Left renal cortex interstitium (tissue), 4 donors: Measurements from ENCODE around the gene CAPG. TPM values are rescaled to one million over a fixed set of nuclear protein-coding genes. Genes with fewer than 3 reads are reported as not detected.
"Not testable (repeated sequence)": the region's sequence is repeated elsewhere in the genome, so short reads cannot be mapped to it uniquely, and the experiment has no call there.

Experiments
- DNase-seq, 4 donors: peaks; one replicate each; pipeline ENCODE4 v3.0.0-alpha.2; 2013; ENCODE audit warnings: low read depth in 4 of 4, low spot score in 2 of 4, missing footprints in 1 of 4
- polyA plus RNA-seq, 4 donors: library from polyadenylated mRNA; unstranded; fragments of 120-200 nt; gene quantifications; one replicate each; pipeline ENCODE4 v1.2.1, GENCODE V29; 2013; ENCODE audit not compliant: insufficient read length in 4 of 4

The CAPG gene
- polyA plus RNA-seq, 4 donors, result 94.7 to 144 (median 133) TPM

GRCh38 chr2:85368921-85369320, 41.2 kb downstream of the CAPG start:
- DNase-seq, result no peak

- DNase-seq, result no peak
These were observed 43.0 kb downstream of the CAPG start for GRCh38 chr2:85367180-85367579.

- not testable (repeated sequence) for DNase-seq
These were observed 47.3 kb downstream of the CAPG start for GRCh38 chr2:85362653-85363387.

GRCh38 chr2:85357736-85358135, 52.4 kb downstream of the CAPG start:
- DNase-seq, result no peak

- no peak for DNase-seq
These were observed 54.0 kb downstream of the CAPG start for GRCh38 chr2:85356186-85356585.

GRCh38 chr2:85355521-85355920, 54.6 kb downstream of the CAPG start:
- DNase-seq, result no peak

- DNase-seq, result no peak
These were observed 55.1 kb downstream of the CAPG start for GRCh38 chr2:85355073-85355410.

GRCh38 chr2:85354286-85355072, 55.7 kb downstream of the CAPG start, which contains the start of the genes ELMOD3 and RETSAT:
Gene ELMOD3 (plus strand): TSS chr2:85354769. CDS start chr2:85357199, 2,430 bp downstream.
Gene RETSAT (minus strand): TSS chr2:85354528. CDS start chr2:85354507, 21 bp downstream.
- peak; percentile 97 to 100 (median 98) for DNase-seq

- no peak for DNase-seq
These were observed 56.3 kb downstream of the CAPG start for GRCh38 chr2:85353876-85354285.

GRCh38 chr2:85347599-85347998, 62.6 kb downstream of the CAPG start:
- no peak for DNase-seq

Other genes with a start within 250 kb of the CAPG start
- 100 to 1,000 TPM; 113 to 136 (median 127) TPM for gene TGOLN2, start 82.4 kb downstream of the CAPG start, polyA plus RNA-seq
- gene RETSAT, start 55.8 kb downstream of the CAPG start, polyA plus RNA-seq, result 10 to 100 TPM; 17.5 to 27.8 (median 26.8) TPM
- 10 to 100 TPM; 21.0 to 37.7 (median 30.0) TPM for gene ELMOD3, start 55.6 kb downstream of the CAPG start, polyA plus RNA-seq
- gene SH2D6, start 8.3 kb upstream of the CAPG start, polyA plus RNA-seq, result 1 to 10 TPM in 2 of 4 donors, under 1 TPM in 2; 0.56 to 1.4 (median 0.95) TPM
- 100 to 1,000 TPM; 277 to 434 (median 344) TPM for gene MAT2A, start 128.8 kb upstream of the CAPG start, polyA plus RNA-seq
- 10 to 100 TPM; 42.1 to 48.1 (median 43.3) TPM for gene GGCX, start 151.1 kb upstream of the CAPG start, polyA plus RNA-seq
- 10 to 100 TPM; 86.5 to 99.5 (median 91.1) TPM for gene VAMP8, start 167.2 kb upstream of the CAPG start, polyA plus RNA-seq
- 10 to 100 TPM; 37.1 to 54.2 (median 45.7) TPM for gene VAMP5, start 174.1 kb upstream of the CAPG start, polyA plus RNA-seq
- gene RNF181, start 185.4 kb upstream of the CAPG start, polyA plus RNA-seq, result 100 to 1,000 TPM; 127 to 154 (median 143) TPM
- 10 to 100 TPM; 33.7 to 43.0 (median 36.7) TPM for gene TMEM150A, start 192.3 kb upstream of the CAPG start, polyA plus RNA-seq
- 10 to 100 TPM; 55.2 to 83.3 (median 69.6) TPM for gene C2orf68, start 201.7 kb upstream of the CAPG start, polyA plus RNA-seq
- gene USP39, start 205.8 kb upstream of the CAPG start, polyA plus RNA-seq, result 10 to 100 TPM; 61.8 to 72.5 (median 67.4) TPM